OCI-LY3 (cell line): ENCODE data around the gene NDUFS7.

Source experiments
- H2AFZ ChIP-seq: fragments of 200-600, 300-600 bp; shearing (Covaris generic); 2 replicates; pipeline ENCODE4 v1.6.0; 2014; ENCODE audit warnings: antibody characterized with exemption, low read depth, low read length
- H3K27ac ChIP-seq: fragments of 200-600, 300-600 bp; sonication (generic); 2 replicates; pipeline ENCODE4 v1.5.1; 2014; ENCODE audit warnings: mild to moderate bottlenecking, low read length, moderate library complexity, mixed read lengths
- H3K27me3 ChIP-seq: fragments of 200-600, 300-600 bp; sonication (generic); 2 replicates; pipeline ENCODE4 v1.6.1; 2014; ENCODE audit warnings: low read depth, low read length, mixed read lengths
- H3K36me3 ChIP-seq: fragments of 200-600, 300-600 bp; sonication (generic); replicated peaks from 2 replicates; pipeline ENCODE3; 2014; ENCODE audit warnings: low read depth, low read length, mixed read lengths
- H3K4me1 ChIP-seq: fragments of 300-600, 200-600 bp; sonication (generic); 2 replicates; pipeline ENCODE4 v1.6.1; 2014; ENCODE audit warnings: low read length, mixed read lengths
- H3K4me2 ChIP-seq: fragments of 200-600, 300-600 bp; sonication (generic); 2 replicates; pipeline ENCODE4 v1.6.1; 2014; ENCODE audit warnings: low read length, mixed read lengths
- H3K4me3 ChIP-seq: fragments of 300-600, 200-600 bp; sonication (generic); 2 replicates; pipeline ENCODE4 v1.5.1; 2014; ENCODE audit warnings: antibody characterized with exemption, mild to moderate bottlenecking, low read length, moderate library complexity
- H3K79me2 ChIP-seq: fragments of 300-600, 200-600 bp; shearing (Covaris generic); 2 replicates; pipeline ENCODE4 v1.6.1; 2014; ENCODE audit warnings: mild to moderate bottlenecking, low read length, mixed read lengths
- H3K9ac ChIP-seq: fragments of 300-600, 200-600 bp; shearing (Covaris generic); 2 replicates; pipeline ENCODE4 v1.6.0; 2014; ENCODE audit warnings: mild to moderate bottlenecking, low read length, moderate library complexity
- H3K9me3 ChIP-seq: fragments of 200-600, 300-600 bp; shearing (Covaris generic); 2 replicates; pipeline ENCODE4 v1.6.1; 2014; ENCODE audit warnings: low read length, mixed read lengths; ENCODE audit not compliant: insufficient read depth
- H4K20me1 ChIP-seq: fragments of 200-600, 300-600 bp; sonication (generic); 2 replicates; pipeline ENCODE4 v1.6.1; 2016; ENCODE audit warnings: low read length, mixed read lengths; ENCODE audit not compliant: insufficient read depth
- EZH2phosphoT487 ChIP-seq: fragments of 200-600 bp; shearing (Covaris generic); IDR thresholded peaks from 2 replicates; pipeline ENCODE4 v1.6.1; 2018; ENCODE audit warnings: antibody characterized with exemption, mixed run types, low read depth
- TF ChIP-seq, protein P1 (sequence below): fragments of 200-600, 300-600 bp; sonication (generic); IDR thresholded peaks from 2 replicates; pipeline ENCODE4 v1.5.1; 2014; ENCODE audit warnings: antibody characterized with exemption, low read length, low read depth

Gene NDUFS7

DNA sequence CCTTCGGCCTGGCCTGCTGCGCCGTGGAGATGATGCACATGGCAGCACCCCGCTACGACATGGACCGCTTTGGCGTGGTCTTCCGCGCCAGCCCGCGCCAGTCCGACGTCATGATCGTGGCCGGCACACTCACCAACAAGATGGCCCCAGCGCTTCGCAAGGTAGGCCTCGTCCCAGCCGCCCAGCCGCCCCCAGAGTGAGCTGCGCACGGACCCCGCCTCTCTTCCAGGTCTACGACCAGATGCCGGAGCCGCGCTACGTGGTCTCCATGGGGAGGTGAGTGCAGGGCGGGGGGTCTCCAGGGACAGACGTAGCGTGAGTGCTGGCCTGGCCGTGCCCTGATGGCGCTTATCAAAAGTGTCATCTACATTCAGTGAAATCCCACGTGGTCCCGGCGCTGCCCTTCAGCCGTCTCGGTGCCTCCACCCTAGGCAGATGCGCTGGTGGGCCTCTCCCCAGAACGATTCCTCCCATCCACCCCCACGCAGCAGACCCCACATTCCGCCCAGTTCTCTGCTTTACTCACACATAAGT, 7.2 kb downstream of the NDUFS7 start:
- H3K9me3 ChIP-seq: no peaks in the 10 kb centered on the region
- TF ChIP-seq, protein P1, sequence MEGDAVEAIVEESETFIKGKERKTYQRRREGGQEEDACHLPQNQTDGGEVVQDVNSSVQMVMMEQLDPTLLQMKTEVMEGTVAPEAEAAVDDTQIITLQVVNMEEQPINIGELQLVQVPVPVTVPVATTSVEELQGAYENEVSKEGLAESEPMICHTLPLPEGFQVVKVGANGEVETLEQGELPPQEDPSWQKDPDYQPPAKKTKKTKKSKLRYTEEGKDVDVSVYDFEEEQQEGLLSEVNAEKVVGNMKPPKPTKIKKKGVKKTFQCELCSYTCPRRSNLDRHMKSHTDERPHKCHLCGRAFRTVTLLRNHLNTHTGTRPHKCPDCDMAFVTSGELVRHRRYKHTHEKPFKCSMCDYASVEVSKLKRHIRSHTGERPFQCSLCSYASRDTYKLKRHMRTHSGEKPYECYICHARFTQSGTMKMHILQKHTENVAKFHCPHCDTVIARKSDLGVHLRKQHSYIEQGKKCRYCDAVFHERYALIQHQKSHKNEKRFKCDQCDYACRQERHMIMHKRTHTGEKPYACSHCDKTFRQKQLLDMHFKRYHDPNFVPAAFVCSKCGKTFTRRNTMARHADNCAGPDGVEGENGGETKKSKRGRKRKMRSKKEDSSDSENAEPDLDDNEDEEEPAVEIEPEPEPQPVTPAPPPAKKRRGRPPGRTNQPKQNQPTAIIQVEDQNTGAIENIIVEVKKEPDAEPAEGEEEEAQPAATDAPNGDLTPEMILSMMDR: no peak
- H3K27ac ChIP-seq: no peak overlapping the region
- no peak overlapping the region for H3K4me2 ChIP-seq
- no peaks in the 10 kb centered on the region for H4K20me1 ChIP-seq
- H3K79me2 ChIP-seq: peaks cover 16% of the 10 kb centered on the region
- no peak overlapping the region for H2AFZ ChIP-seq
- H3K36me3 ChIP-seq: peaks cover 33% of the 10 kb centered on the region
- no peak overlapping the region for H3K9ac ChIP-seq
- H3K27me3 ChIP-seq: no peaks in the 10 kb centered on the region
- no peaks in the 10 kb centered on the region for H3K4me1 ChIP-seq
- H3K4me3 ChIP-seq: no peak overlapping the region

DNA sequence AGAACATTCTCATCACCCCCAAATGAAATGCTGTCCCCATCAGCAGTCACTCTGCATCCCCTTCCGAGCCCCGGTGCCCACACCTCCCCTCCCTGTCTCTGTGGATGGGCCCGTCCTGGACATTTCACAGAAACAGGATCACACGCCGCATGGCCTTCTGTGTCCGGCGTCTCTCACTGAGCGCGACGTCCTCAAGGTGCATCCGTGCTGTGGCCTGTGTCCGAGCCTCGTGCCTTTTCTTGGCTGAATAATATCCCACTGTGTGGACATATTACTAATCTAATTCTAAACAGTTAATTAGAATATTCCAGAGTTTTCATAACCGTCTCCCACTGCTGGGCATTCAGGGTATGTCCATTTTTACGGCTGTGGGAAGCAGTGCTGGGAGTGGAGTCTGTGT, 8.7 kb downstream of the NDUFS7 start:
- H3K4me2 ChIP-seq: no peak overlapping the region
- no peaks in the 10 kb centered on the region for H3K27me3 ChIP-seq
- no peak overlapping the region for H2AFZ ChIP-seq
- H3K79me2 ChIP-seq: peaks cover 4% of the 10 kb centered on the region; the same call in 1 of the 2 replicates
- no peak overlapping the region for H3K27ac ChIP-seq
- no peaks in the 10 kb centered on the region for H3K9me3 ChIP-seq
- H3K4me3 ChIP-seq: no peak overlapping the region
- H3K4me1 ChIP-seq: no peaks in the 10 kb centered on the region
- H4K20me1 ChIP-seq: no peaks in the 10 kb centered on the region; the same call in 1 of the 2 replicates
- H3K36me3 ChIP-seq: peaks cover 31% of the 10 kb centered on the region
- TF ChIP-seq, protein P1: no peak
- TF ChIP-seq EZH2phosphoT487: no peak
- H3K9ac ChIP-seq: no peak overlapping the region

DNA sequence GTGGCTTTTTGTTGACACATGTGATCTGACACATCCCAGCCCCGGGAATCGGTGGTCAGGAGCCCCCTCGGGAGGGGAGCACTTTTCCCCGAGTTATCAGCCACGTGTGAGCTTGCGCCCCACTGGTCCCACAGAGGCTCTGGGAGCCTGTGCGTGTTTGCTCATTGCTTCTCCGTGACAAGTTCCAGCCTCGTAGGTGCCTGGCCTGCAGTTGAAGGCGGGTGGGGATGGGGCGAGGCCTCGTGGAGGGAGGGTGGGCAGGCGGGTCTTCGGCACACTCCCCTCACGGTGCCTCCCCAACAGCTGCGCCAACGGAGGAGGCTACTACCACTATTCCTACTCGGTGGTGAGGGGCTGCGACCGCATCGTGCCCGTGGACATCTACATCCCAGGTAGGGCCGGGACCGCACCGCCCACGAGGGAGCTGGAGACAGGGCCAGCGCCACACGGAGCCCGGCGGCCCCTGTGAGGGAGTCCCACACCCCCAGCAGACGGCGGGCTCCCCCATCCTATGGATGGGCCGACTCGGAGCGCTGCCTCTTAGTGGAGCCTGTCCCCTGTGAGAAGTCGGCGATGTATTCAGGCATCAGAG, 9.3 kb downstream of the NDUFS7 start:
- Histone ChIP-seq H2AFZ (no peak overlapping the region), H3K4me1 (no peaks in the 10 kb centered on the region), H3K27ac (no peak overlapping the region), H3K79me2 (0 out of 2 replicates have a peak, but pooled peaks cover under 1% of the 10 kb centered on the region), H3K27me3 (no peaks in the 10 kb centered on the region), H3K9ac (no peak overlapping the region), H3K9me3 (no peaks in the 10 kb centered on the region), H3K4me3 (no peak overlapping the region), H3K4me2 (no peak overlapping the region), H3K36me3 (peaks cover 30% of the 10 kb centered on the region), H4K20me1 (no peaks in the 10 kb centered on the region; the same call in 1 of the 2 replicates)
- TF ChIP-seq, protein P1: no peak
- TF ChIP-seq EZH2phosphoT487: no peak

DNA sequence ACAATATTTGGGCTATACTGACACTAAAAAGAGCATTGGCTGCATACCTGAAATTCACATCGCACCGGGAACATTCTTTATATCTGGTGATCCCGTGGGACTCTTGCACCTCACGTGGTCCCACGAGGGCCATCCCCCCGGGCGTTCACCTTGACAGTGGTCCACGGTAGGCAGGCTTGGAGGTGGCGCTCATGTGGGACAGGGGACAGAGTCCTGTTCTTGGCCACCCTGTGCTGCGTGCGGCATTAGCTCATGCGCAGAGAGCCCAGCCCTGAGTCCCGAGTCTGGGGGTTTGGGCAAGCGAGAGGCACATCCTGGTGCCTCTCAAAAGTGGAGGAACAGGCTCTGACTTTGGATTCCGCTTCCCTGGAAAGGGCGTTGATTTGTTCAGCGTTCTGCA, 10.1 kb downstream of the NDUFS7 start:
- no peak overlapping the region for H3K4me2 ChIP-seq
- H3K9ac ChIP-seq: no peak overlapping the region
- H3K9me3 ChIP-seq: no peaks in the 10 kb centered on the region
- no peak overlapping the region for H3K4me3 ChIP-seq
- no peak overlapping the region for H2AFZ ChIP-seq
- H3K27ac ChIP-seq: no peak overlapping the region
- no peaks in the 10 kb centered on the region; the same call in 1 of the 2 replicates for H4K20me1 ChIP-seq
- H3K36me3 ChIP-seq: peaks cover 23% of the 10 kb centered on the region
- TF ChIP-seq EZH2phosphoT487: no peak
- TF ChIP-seq, protein P1: no peak
- H3K27me3 ChIP-seq: no peaks in the 10 kb centered on the region
- H3K79me2 ChIP-seq: no peaks in the 10 kb centered on the region
- H3K4me1 ChIP-seq: no peaks in the 10 kb centered on the region
